Tibial nerve (tissue), 4 donors: Measurements from ENCODE around the gene MTMR2.

Experiments
- EP300 ChIP-seq, 2 donors: sonication (generic); formaldehyde crosslinking; IDR thresholded peaks; one replicate each; pipeline ENCODE4 v1.6.1; 2017; ENCODE audit warnings: antibody characterized with exemption in 2 of 2, mild to moderate bottlenecking in 1 of 2
- TF ChIP-seq, protein P1 (sequence below), 5 experiments: fragments of 200-600 bp in 3 of 5; fragments of 450-650 bp in 2 of 5; sonication (generic) in 3 of 5; IDR thresholded peaks; one replicate each; pipeline ENCODE4 v1.5.1; 2016 to 2019; ENCODE audit warnings: antibody characterized with exemption in 5 of 5, mild to moderate bottlenecking in 3 of 5, moderate library complexity in 2 of 5

DNA sequence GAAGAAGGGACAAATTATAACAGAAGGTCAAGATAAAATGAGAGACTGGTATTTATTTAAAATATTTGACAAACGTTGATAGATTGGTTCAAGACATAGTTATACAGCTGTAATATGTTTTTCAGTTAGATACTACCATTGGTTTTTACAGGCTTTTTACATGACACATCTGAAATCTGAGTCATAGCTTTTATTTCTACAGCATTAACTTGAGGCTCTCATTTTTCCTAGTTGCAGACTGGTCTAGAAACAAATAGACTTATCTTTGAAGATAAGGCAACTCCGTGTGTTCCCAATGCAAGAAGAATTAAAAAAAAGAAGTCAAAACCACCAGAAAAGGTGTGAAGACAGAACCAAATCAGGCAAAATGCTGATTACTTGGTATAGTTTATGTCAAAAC, 102.3 kb downstream of the MTMR2 start:
- no peak for TF ChIP-seq EP300 (IDR thresholded peaks at IDR 0.05)
- TF ChIP-seq, protein P1, sequence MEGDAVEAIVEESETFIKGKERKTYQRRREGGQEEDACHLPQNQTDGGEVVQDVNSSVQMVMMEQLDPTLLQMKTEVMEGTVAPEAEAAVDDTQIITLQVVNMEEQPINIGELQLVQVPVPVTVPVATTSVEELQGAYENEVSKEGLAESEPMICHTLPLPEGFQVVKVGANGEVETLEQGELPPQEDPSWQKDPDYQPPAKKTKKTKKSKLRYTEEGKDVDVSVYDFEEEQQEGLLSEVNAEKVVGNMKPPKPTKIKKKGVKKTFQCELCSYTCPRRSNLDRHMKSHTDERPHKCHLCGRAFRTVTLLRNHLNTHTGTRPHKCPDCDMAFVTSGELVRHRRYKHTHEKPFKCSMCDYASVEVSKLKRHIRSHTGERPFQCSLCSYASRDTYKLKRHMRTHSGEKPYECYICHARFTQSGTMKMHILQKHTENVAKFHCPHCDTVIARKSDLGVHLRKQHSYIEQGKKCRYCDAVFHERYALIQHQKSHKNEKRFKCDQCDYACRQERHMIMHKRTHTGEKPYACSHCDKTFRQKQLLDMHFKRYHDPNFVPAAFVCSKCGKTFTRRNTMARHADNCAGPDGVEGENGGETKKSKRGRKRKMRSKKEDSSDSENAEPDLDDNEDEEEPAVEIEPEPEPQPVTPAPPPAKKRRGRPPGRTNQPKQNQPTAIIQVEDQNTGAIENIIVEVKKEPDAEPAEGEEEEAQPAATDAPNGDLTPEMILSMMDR (IDR thresholded peaks at IDR 0.05) = no peak
